ENCODE results near the gene LRRC45.
A peak's percentile ranks its signal among the peaks of the same experiment; 100 is the strongest.

LRRC45 gene

DNA sequence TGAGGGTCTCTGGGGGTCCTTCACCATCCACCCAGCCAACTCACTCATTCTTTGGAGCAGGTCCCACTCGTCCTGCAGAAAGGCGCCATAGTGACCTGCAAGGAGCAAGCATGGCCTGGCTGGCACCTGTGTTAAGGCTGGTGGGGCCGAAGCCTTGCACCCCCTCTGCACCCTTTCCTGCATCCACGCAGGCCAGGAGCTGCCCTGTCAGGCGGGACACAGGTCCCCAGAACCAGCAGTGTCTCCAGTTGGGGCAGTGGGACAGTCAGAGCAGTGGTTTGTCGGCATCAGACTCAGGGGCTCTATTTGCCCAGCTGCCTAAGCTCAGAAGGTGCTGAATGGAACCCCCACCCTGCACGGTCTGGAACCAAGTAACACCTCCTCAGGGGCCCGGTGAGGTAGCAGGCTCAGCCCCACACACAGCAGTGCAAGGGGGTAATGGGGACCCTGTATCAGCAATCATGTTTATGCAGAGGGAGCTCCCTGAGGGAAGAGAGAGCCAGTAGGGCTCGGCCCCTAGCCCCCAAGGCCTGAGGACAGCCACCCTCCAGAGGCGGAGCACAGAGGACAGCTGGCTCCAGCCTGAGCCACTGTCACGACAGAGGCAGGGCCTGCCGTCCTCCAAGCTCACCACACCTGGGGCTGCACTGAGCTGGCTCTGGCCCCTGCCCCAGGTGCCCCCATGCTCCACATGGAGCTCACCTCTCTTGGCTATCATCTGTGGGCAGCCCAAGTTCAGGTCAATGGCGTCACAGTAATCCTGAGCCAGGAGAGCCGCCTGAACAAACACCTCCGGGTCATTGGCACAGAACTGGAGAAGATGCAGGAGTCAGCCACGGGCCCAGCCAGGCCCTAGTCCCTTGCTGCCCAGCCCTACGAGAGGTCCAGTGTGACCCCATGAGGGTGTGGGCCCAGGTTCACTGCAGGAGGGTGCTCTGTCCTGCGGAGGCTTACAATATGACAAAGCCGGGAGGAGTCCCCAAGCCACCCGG is 40.6 kb downstream of the LRRC45 start:
- no peak for DNase-seq (ENCODE audit: low spot score)

DNA sequence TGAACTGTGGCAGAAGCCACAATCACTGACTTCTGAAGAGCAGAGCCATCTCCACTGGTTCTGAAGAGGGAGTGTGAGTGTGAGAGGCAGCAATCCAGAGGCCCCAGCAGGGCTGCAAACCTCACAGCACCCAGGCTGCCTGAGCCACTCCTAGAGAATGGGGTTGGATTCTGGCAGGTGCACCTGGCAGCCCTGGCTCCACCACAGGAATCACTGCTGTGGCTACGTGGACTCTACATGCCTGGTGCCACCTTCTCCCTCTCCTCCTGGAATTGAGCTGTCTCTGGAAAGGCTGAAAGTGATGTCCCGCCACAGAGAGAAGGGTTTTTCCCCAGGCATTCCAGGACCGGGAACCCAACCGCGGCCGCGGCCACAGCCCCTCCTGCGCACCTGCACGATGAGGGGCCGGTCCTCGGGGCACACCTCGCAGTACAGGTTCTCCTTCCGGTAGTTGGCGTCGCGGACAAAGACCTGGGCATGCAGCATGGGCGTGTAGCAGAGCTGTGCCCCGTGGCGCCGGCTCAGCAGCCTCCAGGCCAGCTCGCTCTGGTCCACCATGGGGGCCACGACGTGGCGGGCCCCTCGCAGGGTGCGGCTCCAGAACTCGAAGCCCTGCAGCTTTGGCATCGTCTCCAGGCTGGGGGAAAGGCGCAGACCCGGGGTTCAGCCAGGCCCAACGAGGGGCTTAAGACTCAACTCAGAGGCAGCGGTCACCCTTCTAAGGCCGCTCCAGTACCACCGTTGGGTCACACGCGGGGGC is 41.5 kb downstream of the LRRC45 start:
- no peak for DNase-seq (ENCODE audit: low spot score)

DNA sequence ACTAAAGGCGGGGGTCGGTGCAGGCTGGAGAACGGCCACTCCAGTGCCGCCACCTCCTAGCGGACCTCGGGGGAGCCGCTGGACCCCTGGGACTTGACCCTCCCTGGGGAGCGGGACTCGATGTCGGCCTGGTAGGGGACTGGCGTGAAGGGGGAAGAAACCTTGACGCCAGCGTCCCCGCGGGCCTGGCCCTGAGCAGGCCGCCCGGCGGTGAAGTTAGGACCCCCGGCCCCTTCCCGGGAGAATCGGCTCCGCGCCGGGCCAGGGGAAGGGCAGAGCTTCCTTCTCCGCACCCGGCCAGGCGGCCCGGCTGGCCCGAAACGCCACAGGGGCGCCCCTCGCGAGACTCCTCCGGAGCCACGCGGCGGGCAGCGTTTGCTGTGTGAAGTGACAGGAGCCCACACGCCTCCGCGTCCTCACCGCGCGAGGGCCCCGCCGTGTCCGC is 42.1 kb downstream of the LRRC45 start:
- DNase-seq (ENCODE audit: low spot score): peak; percentile 27

DNA sequence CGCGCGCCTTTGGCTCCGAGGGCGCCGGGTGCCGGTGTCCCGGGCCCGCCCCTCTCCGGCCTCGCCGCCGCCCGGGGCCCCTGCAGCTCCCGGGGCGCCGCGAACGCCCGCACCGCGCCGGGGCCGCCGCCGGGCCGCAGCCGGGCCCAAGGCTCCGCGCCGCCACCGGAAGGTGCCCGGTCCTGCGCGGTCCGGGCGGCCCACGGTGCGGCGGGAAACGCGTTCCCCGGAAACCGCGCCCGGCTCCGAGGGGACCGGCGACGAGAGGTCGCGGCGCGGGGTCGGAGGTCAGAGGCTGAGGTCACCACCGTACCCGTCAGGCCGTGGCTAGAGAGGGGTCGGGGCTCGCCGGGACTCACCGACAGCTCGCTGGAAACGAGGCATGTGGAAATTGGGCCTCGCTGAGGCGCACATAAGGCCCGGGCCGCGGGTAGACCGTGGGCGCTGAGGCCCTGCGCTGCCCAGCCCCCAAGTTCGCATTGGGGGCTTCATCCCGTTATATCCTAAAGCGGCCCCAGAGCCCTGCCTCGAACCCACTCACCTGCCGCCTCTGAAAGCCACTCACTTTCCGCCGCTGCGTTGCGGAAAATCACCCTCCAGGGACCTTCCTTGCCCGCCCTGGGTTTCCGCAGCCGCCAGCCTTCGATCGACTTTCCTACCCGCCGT is 42.7 kb downstream of the LRRC45 start, which contains the start of gene DUS1L:
Gene DUS1L (minus strand): TSS at position 167 of the 666 bp plus-strand sequence. CDS start 745 bp downstream, outside the sequence.
- peak; percentile 94 for DNase-seq (ENCODE audit: low spot score)

DNA sequence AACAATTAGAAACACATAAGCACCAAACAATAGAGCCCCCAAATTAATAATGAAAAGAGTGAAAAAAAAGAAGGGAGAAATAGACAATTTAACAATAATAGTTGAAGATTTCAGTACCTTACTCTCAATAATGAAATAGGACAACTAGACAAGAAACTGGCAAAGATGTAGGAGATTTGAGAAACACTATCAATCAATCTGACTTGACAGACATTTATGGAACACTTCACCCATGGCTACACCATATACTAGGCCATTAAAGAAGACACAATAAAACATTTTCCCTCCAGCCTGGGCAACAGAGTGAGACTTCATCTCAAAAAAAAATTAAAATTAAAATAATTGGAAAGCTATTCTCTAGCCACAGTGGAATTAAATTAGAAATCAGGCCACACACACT is 47.5 kb downstream of the LRRC45 start:
- no peak for DNase-seq (ENCODE audit: low spot score)

DNA sequence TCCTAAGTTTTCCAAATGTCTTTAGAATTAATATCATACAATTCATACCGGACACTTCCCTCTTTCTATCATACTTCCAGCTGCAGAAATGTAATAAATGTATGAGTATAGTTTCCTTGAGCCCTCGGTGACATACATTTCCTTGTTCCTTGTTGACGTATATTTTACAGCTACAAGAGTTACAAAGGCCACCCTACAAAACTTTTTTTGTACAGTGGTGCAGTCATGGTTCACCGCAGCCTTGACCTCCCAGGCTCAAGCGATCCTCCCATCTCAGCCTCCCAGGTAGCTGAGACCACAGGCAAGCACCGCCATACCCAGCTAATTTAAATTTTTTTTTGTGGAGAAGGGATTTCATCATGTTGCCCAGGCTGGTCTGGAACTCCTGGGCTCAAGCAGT is 49.7 kb downstream of the LRRC45 start:
- no peak for DNase-seq (ENCODE audit: low spot score)

DNA sequence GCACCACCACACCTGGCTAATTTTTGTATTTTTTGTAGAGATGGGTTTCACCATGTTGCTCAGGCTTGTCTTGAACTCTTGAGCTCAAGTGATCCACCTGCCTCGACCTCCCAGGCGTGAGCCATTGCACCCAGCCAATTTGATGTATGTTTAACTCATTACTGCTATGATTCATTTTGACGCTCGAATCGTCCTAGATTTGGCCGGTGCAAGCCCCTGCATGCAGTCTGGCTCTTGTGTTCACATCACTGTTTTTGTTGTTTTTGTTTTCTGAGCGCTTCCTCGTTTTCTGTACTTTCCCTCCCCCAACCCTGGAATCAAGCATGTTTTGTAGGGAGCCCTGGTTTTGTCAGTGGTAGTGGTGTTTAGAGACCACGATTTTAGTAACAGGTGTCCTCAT is 50.3 kb downstream of the LRRC45 start:
- DNase-seq (ENCODE audit: low spot score): no peak

DNA sequence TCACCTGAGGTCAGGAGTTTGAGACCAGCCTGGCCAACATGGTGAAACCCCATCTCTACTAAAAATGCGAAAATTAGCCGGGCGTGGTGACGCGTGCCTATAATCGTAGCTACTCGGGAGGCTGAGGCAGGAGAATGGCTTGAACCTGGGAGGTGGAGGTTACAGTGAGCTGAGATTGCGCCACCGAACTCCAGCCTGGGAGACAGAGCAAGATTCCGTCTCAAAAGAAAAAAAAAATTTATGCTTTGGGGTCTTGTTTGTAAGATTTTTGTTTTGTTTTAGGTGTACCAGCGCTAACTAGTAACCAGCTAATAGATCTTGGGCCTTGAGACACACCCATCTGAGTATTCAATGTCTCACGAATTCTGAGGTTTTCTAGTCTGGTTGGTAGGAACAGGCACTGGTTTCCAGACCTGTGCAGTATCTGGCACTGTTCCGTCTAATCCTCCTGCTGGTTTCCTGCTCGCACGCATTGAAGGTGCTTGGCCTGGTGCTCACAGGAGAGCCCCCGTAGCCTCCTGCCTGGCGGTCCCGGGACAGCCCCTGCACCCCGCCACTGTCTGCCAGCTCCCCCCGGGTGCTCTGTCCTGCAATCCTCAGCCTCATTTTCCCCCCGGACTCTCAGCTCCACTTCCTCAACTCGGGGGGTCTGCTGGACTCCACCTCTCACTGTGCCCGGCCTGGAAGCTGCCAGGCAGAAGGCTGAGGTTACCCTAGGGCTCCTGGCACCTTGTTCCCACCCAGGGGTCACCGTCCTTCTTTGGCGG is 53.1 kb downstream of the LRRC45 start:
- DNase-seq (ENCODE audit: low spot score): no peak

DNA sequence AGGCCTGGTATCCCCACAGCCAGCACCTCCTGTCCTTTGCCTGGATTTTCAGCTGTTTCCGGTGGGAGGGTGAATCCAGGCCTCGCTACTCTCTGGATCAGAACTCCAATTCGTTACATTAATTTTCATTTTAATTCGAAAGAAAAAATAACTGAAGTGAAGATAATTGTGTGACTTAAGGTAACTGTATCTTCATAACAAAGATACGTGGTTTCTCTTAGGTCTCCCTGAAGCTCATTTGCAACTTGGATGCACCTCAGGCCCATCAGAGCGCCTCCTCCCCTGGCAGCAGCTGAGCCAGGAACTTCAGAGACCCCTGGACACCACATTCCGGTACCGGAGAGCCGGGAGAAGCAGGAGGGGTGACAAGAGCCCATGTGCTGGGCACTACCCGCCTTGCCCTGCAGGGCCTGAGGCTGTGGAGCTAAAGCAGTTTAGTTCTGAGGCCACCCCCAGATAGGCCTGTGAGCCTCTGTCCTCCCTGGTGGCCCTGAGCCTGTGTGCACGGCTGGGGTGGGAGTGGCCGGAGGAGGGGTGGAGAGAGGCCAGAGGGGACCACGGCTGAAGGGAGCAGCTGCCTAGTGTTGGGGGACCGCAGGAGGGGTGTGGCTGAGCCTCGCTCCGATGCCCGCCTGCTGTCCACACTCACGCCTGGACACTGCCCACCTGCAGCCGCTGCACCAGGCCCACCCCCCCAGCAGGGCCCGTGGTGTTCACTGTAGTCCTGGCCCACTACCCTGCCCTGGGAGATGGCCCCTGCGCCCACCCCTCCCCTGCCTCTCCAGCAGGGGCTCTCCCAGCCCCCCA is 53.9 kb downstream of the LRRC45 start:
- DNase-seq (ENCODE audit: low spot score): no peak

DNA sequence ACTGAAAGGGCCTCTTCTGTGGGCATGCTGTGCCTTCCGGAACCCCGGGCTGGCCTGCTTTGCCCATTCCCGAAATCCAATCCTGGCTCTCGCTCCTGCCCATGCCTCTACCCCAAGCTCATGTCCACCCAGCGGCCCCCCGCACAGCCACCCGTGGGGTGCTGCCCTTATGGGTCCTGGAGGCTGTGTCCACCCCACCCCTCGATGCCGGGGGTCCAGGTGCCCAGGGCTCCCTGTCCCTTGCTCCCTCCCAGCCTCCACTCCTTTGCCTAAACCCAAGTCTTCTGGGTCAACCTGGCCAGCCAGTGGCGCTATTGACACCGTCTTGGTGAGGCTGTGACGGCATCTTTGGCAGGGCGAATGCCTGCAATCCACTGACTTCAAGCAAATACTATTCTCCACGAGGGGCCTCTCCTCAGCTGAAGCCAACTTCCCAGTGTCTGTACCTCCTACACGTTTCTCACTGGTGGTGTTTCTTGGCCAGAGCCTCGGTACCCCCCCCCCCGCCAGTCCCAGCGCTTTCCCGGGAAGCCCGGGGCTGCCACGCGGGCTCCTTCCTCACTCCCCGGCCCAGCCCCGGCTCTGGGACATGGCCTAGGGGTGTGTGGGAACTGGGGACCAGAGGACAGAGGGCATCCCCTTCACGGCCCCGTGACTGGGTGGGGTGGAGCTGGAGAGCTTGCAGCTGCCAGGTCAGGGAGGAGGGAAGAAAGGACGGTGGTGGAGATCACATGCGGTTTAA is 54.7 kb downstream of the LRRC45 start:
- no peak for DNase-seq (ENCODE audit: low spot score)

DNA sequence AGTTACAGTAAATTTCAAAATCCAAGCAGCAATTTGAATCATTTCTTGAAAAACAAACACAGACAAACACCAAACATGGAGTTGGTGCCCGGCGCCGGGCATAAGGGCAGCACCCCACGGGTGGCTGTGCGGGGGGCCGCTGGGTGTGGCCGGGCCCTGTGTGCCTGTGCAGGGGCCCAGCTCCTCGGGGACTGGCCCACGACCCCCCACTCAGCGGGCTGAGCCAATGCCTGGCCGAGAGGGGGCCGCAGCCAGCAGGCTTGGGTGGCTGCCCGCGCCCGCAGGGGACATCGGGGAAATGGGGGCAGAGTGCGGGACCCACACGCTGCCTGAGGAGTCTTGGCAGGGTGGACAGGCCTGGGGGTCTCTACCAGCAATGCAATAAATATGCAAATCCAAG is 55.3 kb downstream of the LRRC45 start:
- DNase-seq (ENCODE audit: low spot score): no peak

DNA sequence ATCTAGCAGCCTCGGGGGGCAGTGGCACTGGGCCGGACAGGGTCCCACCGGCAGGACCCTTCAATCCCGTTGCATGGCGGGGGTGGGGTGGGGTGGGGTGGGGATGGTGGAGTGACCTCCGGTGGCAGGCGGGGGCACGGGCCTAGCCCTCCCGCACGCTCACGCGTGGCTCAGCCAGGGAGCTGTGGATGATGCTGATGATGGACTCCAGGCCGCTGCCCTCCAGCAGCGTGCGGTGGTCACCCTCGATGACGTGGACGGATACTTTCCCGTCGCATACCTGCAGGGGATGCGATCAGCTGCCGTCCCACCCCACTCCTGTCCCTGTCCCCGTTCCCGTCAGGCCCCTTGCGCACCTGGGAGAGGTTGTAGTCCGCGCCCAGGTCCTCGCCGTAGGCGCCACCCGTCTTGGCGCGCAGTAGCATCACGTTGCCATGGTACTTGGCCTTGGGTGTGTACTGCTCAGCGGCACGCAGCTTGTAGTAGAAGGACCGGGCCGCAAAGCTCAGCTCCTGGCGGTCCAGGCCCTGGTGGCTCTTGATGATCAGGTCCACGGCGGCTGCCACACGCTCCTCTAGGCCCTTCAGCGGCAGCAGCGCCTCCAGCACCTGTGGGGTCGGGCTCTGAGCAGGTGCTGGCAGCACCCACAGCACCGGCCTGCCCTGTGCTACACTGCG is 56.0 kb downstream of the LRRC45 start:
- no peak for DNase-seq (ENCODE audit: low spot score)

DNA sequence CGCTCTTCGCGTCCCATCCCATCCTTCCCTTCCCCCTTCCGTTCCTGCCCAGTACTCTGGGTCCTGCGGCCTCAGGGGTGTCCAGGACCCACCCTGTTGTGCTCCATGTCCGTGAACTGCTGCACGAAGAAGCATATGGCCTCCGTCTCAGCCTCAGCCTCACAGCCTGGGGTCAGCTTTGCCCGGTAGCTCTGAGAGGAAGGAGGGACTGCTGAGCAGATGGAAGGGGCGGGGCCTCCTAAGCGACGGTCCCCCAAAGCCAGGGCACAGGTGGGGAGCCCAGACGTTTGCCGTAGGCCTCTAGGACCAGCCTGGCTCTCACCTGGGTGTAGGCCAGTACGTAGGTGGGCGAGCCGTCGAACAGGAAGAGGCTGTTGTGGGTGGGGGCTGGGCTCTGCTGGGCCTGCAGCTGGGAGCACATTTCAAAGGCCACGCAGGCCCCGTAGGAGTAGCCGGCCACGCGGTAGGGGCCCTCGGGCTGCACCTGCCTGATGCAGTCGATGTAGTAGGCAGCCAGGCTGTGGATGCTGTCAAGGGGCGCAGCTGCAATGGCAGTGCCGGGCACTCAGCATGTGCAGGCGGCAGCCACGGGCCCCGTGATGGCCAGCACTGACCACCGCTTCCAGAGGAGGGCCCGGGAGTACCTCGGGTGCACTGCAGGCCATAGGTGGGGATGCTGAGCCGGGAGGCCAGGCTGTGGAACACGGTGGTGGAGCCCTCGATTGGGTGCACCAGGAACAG is 57.1 kb downstream of the LRRC45 start:
- DNase-seq (ENCODE audit: low spot score): no peak

All from GM03348 (cell line).